Inferior parietal cortex (tissue), 1 donor: ENCODE measurements around the gene WDR44.
A peak's percentile ranks its signal among the peaks of the same experiment; 100 is the strongest.
"Not testable (repeated sequence)": the region's sequence is repeated elsewhere in the genome, so short reads cannot be mapped to it uniquely, and the experiment has no call there.

Source experiments
- DNase-seq: peaks from one replicate; pipeline ENCODE4 v3.0.0-alpha.2; 2016; ENCODE audit errors: extremely low spot score

WDR44 gene

GRCh38 chrX:118345464-118346257 lies at the start of gene WDR44:
TSS of gene WDR44 (plus strand) at chrX:118346106. CDS start at chrX:118346504, 398 bp downstream.
- DNase-seq = peak; percentile 93

GRCh38 chrX:118305827-118306226 lies 40.1 kb upstream of the WDR44 start:
- DNase-seq = not testable (repeated sequence)

GRCh38 chrX:118315529-118315928 lies 30.4 kb upstream of the WDR44 start:
- no peak for DNase-seq

GRCh38 chrX:118324588-118324987 lies 21.3 kb upstream of the WDR44 start:
- DNase-seq = no peak

- no peak for DNase-seq
Observed at GRCh38 chrX:118325453-118325852, 20.5 kb upstream of the WDR44 start.

- DNase-seq = no peak
Observed at GRCh38 chrX:118329175-118329574, 16.7 kb upstream of the WDR44 start.

GRCh38 chrX:118337687-118338086 lies 8.2 kb upstream of the WDR44 start:
- no peak for DNase-seq

GRCh38 chrX:118338930-118339329 lies 7.0 kb upstream of the WDR44 start:
- no peak for DNase-seq

- DNase-seq = no peak
Observed at GRCh38 chrX:118345045-118345463, 852 bp upstream of the WDR44 start.

GRCh38 chrX:118346258-118347094 lies 570 bp downstream of the WDR44 start:
- no peak for DNase-seq

GRCh38 chrX:118347131-118347530 lies 1.2 kb downstream of the WDR44 start:
- no peak for DNase-seq

GRCh38 chrX:118347736-118348135 lies 1.8 kb downstream of the WDR44 start:
- DNase-seq = no peak

GRCh38 chrX:118348186-118348810 lies 2.4 kb downstream of the WDR44 start:
- no peak for DNase-seq

GRCh38 chrX:118349188-118349587 lies 3.3 kb downstream of the WDR44 start:
- no peak for DNase-seq

GRCh38 chrX:118350221-118350620 lies 4.3 kb downstream of the WDR44 start:
- no peak for DNase-seq

- DNase-seq = no peak
Observed at GRCh38 chrX:118350706-118351105, 4.8 kb downstream of the WDR44 start.

GRCh38 chrX:118352566-118352965 lies 6.7 kb downstream of the WDR44 start:
- DNase-seq = no peak

- DNase-seq = no peak
Observed at GRCh38 chrX:118353081-118353850, 7.4 kb downstream of the WDR44 start.

- no peak for DNase-seq
Observed at GRCh38 chrX:118355225-118355920, 9.5 kb downstream of the WDR44 start.

- no peak for DNase-seq
Observed at GRCh38 chrX:118356154-118356701, 10.3 kb downstream of the WDR44 start.
